ENCODE results near the gene FCHSD2.

The FCHSD2 gene

DNA sequence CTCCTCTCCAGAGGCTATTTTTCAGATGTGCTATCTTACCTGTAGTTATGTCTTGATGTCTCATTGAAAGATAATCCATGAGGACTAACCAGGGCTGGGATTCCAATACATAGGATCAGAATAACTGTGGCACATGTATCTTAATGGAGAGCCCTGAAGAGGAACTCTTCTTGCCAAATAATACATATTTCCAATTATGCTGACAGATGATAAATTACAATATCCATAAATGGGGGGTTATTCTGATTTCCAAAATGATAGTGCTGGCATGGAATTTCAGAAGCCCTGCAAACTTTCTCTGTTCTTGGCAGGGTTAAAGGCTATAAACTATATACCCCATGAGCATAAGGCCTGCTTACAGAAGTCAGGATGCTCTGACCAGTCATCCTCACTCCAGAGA is 173.7 kb downstream of the FCHSD2 start:
- POLR2A ChIA-PET = no interaction called here
- Histone ChIP-seq H3K36me3 (ENCODE audit: control insufficient read depth in 2 of 2, insufficient read depth in 1 of 2, low read length in 2 of 2) (no peaks in the 10 kb centered on the region), H3K27ac (ENCODE audit: extremely low read depth, low read depth, low read length) (no peak overlapping the region), H3K4me3 (ENCODE audit: low read depth, low read length) (no peak overlapping the region), H3K9me3 (ENCODE audit: control insufficient read depth, insufficient read depth, low read depth, low read length) (no peaks in the 10 kb centered on the region), H3K4me1 (ENCODE audit: control insufficient read depth, insufficient read depth, low read length) (no peaks in the 10 kb centered on the region)
- CTCF ChIA-PET = no interaction called here
- TF ChIP-seq ZNF654 (tag by site-specific recombination; IDR thresholded peaks at IDR 0.05; ENCODE audit: low read depth) (no peak), ZNF621 (tag by site-specific recombination; IDR thresholded peaks at IDR 0.05) (no peak)

- Histone ChIP-seq H3K27ac (ENCODE audit: extremely low read depth, low read depth, low read length) (no peak overlapping the region), H3K4me3 (ENCODE audit: low read depth, low read length) (no peak overlapping the region), H3K36me3 (ENCODE audit: control insufficient read depth in 2 of 2, insufficient read depth in 1 of 2, low read length in 2 of 2) (no peaks in the 10 kb centered on the region), H3K9me3 (ENCODE audit: control insufficient read depth, insufficient read depth, low read depth, low read length) (no peaks in the 10 kb centered on the region), H3K4me1 (ENCODE audit: control insufficient read depth, insufficient read depth, low read length) (no peaks in the 10 kb centered on the region)
- TF ChIP-seq ZNF654 (tag by site-specific recombination; IDR thresholded peaks at IDR 0.05; ENCODE audit: low read depth) (no peak), ZNF16 (tag by site-specific recombination; IDR thresholded peaks at IDR 0.05; ENCODE audit: low read depth) (no peak), ZNF302 (tag by site-specific recombination; IDR thresholded peaks at IDR 0.05; ENCODE audit: low read depth) (no peak), ZNF426 (tag by site-specific recombination; IDR thresholded peaks at IDR 0.05) (no peak), ZNF404 (tag by site-specific recombination; IDR thresholded peaks at IDR 0.05) (no peak), SP2 (tag by site-specific recombination; IDR thresholded peaks at IDR 0.05) (no peak), ZNF169 (tag by site-specific recombination; IDR thresholded peaks at IDR 0.05) (no peak), KLF9 (tag by site-specific recombination; IDR thresholded peaks at IDR 0.05; ENCODE audit: low read depth) (no peak), ZEB2 (tag by site-specific recombination; IDR thresholded peaks at IDR 0.05) (no peak), SCRT2 (tag by site-specific recombination; IDR thresholded peaks at IDR 0.05) (no peak)
- TF ChIP-seq, protein P1, sequence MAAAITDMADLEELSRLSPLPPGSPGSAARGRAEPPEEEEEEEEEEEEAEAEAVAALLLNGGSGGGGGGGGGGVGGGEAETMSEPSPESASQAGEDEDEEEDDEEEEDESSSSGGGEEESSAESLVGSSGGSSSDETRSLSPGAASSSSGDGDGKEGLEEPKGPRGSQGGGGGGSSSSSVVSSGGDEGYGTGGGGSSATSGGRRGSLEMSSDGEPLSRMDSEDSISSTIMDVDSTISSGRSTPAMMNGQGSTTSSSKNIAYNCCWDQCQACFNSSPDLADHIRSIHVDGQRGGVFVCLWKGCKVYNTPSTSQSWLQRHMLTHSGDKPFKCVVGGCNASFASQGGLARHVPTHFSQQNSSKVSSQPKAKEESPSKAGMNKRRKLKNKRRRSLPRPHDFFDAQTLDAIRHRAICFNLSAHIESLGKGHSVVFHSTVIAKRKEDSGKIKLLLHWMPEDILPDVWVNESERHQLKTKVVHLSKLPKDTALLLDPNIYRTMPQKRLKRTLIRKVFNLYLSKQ (tag by site-specific recombination; IDR thresholded peaks at IDR 0.05; ENCODE audit: borderline replicate concordance) = no peak
- TF ChIP-seq, protein P2, sequence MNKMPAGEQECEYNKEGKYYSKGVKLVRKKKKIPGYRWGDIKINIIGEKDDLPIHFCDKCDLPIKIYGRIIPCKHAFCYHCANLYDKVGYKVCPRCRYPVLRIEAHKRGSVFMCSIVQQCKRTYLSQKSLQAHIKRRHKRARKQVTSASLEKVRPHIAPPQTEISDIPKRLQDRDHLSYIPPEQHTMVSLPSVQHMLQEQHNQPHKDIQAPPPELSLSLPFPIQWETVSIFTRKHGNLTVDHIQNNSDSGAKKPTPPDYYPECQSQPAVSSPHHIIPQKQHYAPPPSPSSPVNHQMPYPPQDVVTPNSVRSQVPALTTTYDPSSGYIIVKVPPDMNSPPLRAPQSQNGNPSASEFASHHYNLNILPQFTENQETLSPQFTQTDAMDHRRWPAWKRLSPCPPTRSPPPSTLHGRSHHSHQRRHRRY (tag by site-specific recombination; IDR thresholded peaks at IDR 0.05) = no peak
- ChIA-PET POLR2A (no interaction called here), CTCF (no interaction called here)
Measured at GRCh38 chr11:72965672-72966071, 176.4 kb downstream of the FCHSD2 start.

DNA sequence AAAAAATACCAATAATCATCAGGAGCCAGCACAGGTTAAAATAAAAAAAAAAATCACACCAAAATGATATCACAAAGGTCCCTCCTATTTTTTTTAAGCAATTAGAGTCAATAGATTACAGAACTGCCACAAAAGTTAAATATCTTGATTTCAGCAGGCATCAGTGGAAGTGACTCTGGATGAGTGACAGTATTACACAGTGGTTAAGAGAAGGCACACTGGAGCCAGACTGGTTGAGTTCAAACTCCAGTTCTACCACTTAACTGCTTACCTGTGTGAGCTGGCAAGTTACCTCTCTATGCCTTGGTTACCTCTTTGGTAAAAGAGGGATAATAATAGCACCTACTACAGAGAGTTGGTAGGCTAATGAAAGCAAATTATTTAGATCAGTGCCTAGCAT is 179.4 kb downstream of the FCHSD2 start:
- Histone ChIP-seq H3K27ac (ENCODE audit: extremely low read depth, low read depth, low read length) (no peak overlapping the region), H3K36me3 (ENCODE audit: control insufficient read depth in 2 of 2, insufficient read depth in 1 of 2, low read length in 2 of 2) (no peaks in the 10 kb centered on the region), H3K4me3 (ENCODE audit: low read depth, low read length) (no peak overlapping the region), H3K9me3 (ENCODE audit: control insufficient read depth, insufficient read depth, low read depth, low read length) (no peaks in the 10 kb centered on the region), H3K4me1 (ENCODE audit: control insufficient read depth, insufficient read depth, low read length) (no peaks in the 10 kb centered on the region)
- ChIA-PET CTCF (interaction anchor here (0.7 to 1.1 kb wide), 2 partner anchors 10 to 215 kb away, joined by 3 read pairs; no protein-coding TSS in a partner anchor), POLR2A (no interaction called here)
- TF ChIP-seq ZBTB10 (tag by site-specific recombination; IDR thresholded peaks at IDR 0.05) = no peak
- TF ChIP-seq, protein P3, sequence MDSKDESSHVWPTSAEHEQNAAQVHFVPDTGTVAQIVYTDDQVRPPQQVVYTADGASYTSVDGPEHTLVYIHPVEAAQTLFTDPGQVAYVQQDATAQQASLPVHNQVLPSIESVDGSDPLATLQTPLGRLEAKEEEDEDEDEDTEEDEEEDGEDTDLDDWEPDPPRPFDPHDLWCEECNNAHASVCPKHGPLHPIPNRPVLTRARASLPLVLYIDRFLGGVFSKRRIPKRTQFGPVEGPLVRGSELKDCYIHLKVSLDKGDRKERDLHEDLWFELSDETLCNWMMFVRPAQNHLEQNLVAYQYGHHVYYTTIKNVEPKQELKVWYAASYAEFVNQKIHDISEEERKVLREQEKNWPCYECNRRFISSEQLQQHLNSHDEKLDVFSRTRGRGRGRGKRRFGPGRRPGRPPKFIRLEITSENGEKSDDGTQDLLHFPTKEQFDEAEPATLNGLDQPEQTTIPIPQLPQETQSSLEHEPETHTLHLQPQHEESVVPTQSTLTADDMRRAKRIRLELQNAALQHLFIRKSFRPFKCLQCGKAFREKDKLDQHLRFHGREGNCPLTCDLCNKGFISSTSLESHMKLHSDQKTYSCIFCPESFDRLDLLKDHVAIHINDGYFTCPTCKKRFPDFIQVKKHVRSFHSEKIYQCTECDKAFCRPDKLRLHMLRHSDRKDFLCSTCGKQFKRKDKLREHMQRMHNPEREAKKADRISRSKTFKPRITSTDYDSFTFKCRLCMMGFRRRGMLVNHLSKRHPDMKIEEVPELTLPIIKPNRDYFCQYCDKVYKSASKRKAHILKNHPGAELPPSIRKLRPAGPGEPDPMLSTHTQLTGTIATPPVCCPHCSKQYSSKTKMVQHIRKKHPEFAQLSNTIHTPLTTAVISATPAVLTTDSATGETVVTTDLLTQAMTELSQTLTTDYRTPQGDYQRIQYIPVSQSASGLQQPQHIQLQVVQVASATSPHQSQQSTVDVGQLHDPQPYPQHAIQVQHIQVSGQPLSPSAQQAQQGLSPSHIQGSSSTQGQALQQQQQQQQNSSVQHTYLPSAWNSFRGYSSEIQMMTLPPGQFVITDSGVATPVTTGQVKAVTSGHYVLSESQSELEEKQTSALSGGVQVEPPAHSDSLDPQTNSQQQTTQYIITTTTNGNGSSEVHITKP (tag by site-specific recombination; IDR thresholded peaks at IDR 0.05) = no peak
- no peak for TF ChIP-seq ZNF114 (tag by site-specific recombination; IDR thresholded peaks at IDR 0.05)
- no peak for TF ChIP-seq ZNF157 (tag by site-specific recombination; IDR thresholded peaks at IDR 0.05)
- no peak for TF ChIP-seq ZNF23 (tag by site-specific recombination; IDR thresholded peaks at IDR 0.05; ENCODE audit: borderline replicate concordance)
- TF ChIP-seq ZNF777 (tag by site-specific recombination; IDR thresholded peaks at IDR 0.05; ENCODE audit: borderline replicate concordance) = no peak
- TF ChIP-seq YY1 (tag by site-specific recombination; IDR thresholded peaks at IDR 0.05) = no peak
- TF ChIP-seq OSR2 (tag by site-specific recombination; IDR thresholded peaks at IDR 0.05) = no peak
- no peak for TF ChIP-seq ZNF2 (tag by site-specific recombination; IDR thresholded peaks at IDR 0.05)
- TF ChIP-seq ZNF138 (tag by site-specific recombination; IDR thresholded peaks at IDR 0.05; ENCODE audit: borderline replicate concordance) = no peak
- no peak for TF ChIP-seq ZNF544 (tag by site-specific recombination; IDR thresholded peaks at IDR 0.05)
- no peak for TF ChIP-seq ZNF211 (tag by site-specific recombination; IDR thresholded peaks at IDR 0.05; ENCODE audit: low read depth)

Measured in HEK293 (cell line).